Heart left ventricle (tissue), 13 donors: ENCODE results near the gene PTGR3.

Source experiments
- CTCF ChIP-seq, 12 donors: fragments of 200-600 bp; sonication (generic) in 4 of 12; IDR thresholded peaks; one replicate each; pipeline versions ENCODE4 v1.5.0 to v1.8.0; 2018 to 2022; ENCODE audit warnings: antibody characterized with exemption in 12 of 12, mild to moderate bottlenecking in 5 of 12
- POLR2A ChIP-seq, 2 donors: fragments of 450-650 bp; IDR thresholded peaks; one replicate each; pipeline ENCODE4 v1.6.1; 2017; ENCODE audit warnings: antibody characterized with exemption in 2 of 2, mild to moderate bottlenecking in 2 of 2, moderate library complexity in 2 of 2
- donor health status: ischemic (EF 13 %, LVEDD 7.1; RV severe dilation, severe dysfunction).
- donor health status: DM: no; HTN: yes; CAD: no.
- donor health status: DM: no; HTN: no; CAD: no.
- donor health status: ischemic (EF 25% LVEDD 6.9; RV normal size, moderate dysfunction).
- donor health status: ischemic (EF 25% LVEDD 5.7; RV mildly dilated, moderate dysfunction).
- donor health status: ischemic (EF 35%, LVEDD 5.7; RV mildly dilated, moderate dysfunction).
- donor health status: nonischemic (EF 11% LVEDD 7.7; RV severe dilation, severe dysfunction).
- donor health status: DM: yes; HTN: yes; CAD: no.
- donor health status: PGD.
- donor health status: ischemic (EF 29% LVEDD 5.4; RV normal size, mild dysfunction).
- donor health status: nonischemic (EF 23%, LVEDD 6.1; RV moderate dilation, normal function).

GRCh38 chr18:75228967-75229366 is 20.0 kb upstream of the PTGR3 start:
- TF ChIP-seq CTCF (IDR thresholded peaks at IDR 0.05) (no peak), POLR2A (IDR thresholded peaks at IDR 0.05) (no peak)
